Caki2 (cell line): Measurements from ENCODE around the gene EEF2K. TPM values are rescaled to one million over a fixed set of nuclear protein-coding genes. Genes with fewer than 3 reads are reported as not detected.
A peak's percentile ranks its signal among the peaks of the same experiment; 100 is the strongest.
"Not testable (repeated sequence)": the region's sequence is repeated elsewhere in the genome, so short reads cannot be mapped to it uniquely, and the experiment has no call there.

Experiments
- DNase-seq: peaks from one replicate; pipeline ENCODE4 v3.0.0-alpha.2; 2015; ENCODE audit warnings: low read depth
- in situ Hi-C: cut with HindIII; loops from 2 replicates; pipeline ENCODE4 v1.10.0; 2016; ENCODE audit warnings: low sequenced_read_pairs, low pct_unique_long_range_greater_than_20kb, mixed read lengths
- total RNA-seq: library from RNA; depleted of rRNA; stranded (reverse); fragments of >200 nt; shearing (Covaris generic); gene quantifications from 2 replicates; pipeline ENCODE4 v1.2.3, GENCODE V29; 2014; ENCODE audit warnings: low replicate concordance

EEF2K gene
- total RNA-seq, 1 experiment from 2014 or later = 16.2 TPM

DNA sequence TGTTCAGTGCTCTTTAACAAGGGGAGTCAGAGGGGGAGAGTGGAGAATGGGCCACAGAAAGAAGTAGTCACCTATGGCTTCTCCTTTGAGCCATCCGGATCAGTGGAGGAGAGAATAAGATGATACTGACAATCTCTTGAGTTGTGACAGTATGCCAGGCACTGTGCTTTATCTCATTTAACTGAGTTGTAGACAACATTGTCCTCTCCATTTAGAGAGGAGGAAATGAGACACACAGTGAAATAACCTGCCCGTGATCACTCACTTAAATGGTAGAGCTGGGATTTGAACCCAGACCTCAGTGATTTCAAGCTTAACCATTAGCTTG, 17.8 kb upstream of the EEF2K start:
- in situ Hi-C loops = loop anchor here (5.0 kb wide), 1 partner anchor 106 kb away; no protein-coding TSS in a partner anchor
- no peak for DNase-seq

DNA sequence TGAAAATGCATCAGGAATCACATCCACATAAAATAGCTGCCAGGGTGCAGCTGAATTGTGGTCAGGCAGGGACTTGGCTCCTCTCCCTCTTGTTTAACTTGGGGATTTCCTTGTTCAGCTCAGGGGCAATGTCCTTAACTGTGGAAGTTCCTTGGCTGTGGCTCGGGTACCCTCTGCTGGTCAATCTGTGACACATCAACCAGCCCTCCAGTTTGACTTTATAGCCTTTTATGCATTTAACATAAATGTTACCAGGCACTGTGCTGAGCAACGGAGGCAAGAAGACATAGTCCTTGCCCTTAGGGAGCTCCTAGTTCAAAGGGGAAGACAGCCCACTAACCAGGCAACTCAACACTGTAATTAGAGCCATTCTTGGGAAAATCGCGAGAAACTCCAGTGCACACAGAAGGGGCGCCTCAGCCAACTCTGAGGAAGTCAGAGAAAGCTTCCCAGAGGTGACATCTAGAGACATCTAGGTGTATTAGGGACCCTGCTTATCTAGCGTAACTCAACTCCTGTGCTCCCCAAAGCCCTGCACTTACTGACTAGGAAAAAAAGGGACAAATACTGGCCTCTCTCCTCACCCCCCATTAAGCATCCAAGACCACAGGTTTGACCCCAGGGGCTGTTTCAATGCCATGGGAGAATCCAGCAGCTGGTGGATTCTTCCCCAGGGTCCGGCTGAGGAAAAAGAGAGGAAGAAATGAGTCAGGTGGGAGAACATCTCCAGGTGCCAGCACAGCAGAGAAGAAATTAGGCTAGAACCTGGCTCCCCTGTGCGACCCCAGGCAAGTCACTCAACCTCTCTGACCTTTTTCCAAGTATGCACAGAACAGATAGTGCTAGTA, 17.3 kb upstream of the EEF2K start:
- peak; percentile 92 for DNase-seq
- in situ Hi-C loops = loop anchor here (5.0 kb wide), 1 partner anchor 107 kb away; no protein-coding TSS in a partner anchor

DNA sequence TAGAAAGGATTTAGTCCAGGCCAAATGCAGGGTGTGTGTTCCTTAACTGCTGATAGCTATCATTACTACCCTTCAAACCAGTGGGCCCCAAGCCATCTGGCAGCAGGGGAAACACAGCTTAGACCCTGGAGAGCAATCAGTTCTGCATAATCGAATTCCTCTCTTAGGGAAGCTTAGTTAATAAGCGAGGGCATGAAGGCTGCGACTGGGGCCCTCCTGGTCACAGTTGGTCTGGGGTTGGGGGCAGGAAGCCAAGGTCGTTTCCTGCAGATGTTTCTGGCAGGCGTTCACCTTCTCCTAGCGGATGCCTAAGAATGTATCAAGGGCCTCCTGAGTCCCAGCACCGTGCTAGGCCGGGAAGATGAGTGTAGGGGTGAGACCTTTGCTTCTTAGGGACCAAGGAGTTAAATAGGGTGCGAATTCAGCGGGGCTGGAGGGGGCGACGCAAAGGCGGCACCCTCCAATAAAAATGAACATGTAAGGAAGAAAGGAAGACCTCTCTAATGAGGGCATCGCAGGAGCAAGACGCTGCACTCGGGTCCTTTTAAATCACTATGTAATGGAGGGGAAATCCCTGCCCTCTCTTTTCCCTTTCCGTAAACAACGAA, 16.5 kb upstream of the EEF2K start:
- in situ Hi-C loops = loop anchor here (5.0 kb wide), 1 partner anchor 107 kb away; no protein-coding TSS in a partner anchor

DNA sequence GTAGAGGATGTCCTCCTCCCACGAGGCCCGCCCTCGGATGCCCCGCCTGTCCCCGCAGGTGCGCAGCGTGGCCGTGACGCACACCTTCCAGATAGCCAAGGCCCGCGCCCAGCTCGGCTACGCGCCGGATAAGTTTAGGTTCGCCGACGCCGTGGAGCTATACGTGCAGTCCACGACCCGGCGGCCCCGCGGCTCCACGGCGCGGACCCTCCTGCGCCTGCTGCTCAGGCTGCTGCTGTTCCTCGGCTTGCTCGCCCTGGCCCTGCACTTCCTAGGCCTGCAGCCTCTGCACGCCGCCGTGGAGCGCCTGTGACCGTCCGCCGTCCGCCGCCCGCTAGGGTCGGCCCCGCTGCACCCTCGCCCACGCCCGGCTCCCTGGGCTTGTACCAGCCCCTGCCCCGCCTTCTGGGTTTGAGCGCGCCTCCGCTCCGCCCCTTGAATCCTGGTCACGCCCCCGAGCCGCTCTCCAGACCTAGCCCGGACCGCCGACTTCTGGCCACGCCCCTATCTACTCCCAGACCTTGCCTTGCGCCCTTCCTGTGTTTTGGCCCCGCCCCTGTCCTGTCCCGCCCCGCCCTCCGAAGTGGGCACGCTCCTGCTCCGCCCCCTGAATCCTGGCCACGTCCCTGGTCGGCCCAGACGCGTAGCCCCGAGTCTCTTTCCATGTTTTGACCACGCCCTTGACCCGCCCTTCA, 15.8 kb upstream of the EEF2K start:
- in situ Hi-C loops = no loop called here
- peak; percentile 100 for DNase-seq

More for the DNA sequence above, 16.5 kb upstream of the EEF2K start:
- no peak for DNase-seq

DNA sequence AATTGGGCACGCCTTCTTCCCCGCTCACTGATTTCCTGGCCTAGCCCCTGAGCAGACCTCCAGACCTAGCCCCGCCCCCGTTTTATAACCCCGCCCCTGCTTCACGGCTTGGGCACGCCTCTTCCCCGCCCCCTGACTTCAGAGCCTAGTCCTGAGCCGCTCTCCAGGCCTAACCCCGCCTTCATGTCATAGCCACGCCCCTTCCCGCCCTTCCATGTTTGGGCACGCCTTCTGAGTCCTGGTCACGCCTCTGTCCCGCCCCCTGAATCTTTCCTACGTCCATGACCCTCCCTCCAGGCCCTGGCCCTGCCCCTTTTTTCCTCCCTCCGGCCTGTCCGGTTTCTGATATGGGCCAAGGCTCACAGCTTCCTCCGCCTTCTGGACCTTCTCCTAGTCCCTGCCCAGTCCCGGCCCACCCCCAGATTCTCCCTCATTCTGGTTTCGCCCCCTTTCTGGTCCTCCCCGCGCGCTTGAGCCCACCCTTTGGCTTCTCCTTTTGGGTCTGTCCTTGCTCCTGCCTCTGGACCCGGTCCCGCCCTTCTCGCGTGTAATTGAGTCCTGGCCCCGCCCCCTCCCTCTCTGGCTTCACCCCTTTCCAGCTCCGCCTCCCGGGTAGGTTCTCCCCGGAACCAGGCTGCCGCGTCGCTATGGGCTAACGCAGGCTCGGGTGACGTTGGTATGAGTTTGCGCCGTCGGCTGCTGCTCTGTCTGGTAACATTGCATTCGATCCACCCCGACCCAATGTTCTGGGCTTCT, 15.1 kb upstream of the EEF2K start:
- in situ Hi-C loops = no loop called here
- peak; percentile 99 for DNase-seq

DNA sequence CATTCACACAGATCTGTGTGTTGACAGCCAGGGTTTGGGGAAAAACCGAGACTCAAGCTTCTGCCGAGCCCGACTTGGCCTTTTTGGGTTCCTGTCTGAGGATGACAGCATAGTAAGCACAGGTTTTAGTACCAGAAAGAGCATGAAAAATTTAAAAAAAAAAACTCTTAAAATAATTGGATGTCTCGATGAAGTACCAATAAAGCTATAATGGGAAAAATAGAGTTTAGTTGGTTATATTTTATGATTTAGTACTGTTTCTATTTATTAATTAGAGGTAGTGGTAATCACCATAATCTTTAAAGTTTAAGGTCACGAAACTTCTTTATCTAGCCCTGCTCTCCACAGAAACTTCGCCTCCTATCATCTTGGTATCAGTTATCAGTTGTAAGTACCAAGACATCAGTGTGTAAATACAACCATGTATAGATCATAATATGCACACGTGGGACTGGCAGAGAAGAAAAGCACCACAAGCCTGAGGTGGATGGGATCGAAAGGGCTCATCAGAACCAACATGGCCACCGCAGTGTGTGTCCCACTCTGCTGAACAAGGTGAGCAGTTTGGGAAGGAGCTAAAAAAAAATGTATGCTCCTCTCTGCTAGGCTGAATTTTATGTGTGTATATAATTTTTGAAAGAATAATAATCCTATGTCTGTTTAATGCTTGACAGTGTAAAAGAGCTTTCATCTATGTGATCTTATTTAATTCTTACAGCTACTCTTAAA, 14.4 kb upstream of the EEF2K start:
- in situ Hi-C loops = no loop called here
- DNase-seq = no peak

DNA sequence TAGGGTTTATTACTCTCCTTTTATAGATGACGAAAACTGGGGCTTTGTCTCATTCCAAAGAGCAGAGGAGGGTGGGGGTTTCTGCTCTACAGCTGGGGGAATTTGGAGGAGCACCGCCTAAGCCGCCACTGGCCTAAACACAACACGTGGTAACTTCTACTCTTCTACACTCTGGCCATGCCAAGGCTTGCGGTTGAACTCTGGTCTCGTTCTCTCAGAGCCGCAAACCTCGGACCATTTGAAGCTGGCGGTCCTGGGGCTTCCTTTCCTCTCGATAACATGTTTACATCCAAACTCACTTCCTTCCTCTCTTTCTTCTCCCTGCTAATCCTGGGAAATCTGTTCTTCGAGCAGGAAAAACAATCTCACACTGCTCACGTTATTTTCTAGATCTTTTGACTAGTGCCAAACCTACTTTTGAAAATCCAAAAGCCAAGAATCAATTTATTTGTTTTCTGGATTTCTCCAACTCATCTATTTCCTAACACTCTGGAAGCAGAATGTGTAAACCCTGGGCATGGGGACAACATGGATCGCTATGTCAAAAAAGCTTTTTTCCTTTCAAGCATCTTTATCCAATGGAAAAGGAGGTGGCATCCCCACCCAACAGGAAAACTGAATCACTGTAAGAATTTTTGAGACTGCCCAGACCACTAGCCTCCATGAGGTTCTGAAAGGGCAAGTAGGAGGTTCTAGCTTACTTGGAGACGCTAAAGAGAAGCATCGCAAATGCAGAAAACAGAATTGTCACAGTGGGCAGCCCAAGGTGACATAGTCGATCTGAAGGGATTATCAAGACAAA, 13.6 kb upstream of the EEF2K start:
- in situ Hi-C loops = no loop called here
- peak; percentile 36 for DNase-seq

DNA sequence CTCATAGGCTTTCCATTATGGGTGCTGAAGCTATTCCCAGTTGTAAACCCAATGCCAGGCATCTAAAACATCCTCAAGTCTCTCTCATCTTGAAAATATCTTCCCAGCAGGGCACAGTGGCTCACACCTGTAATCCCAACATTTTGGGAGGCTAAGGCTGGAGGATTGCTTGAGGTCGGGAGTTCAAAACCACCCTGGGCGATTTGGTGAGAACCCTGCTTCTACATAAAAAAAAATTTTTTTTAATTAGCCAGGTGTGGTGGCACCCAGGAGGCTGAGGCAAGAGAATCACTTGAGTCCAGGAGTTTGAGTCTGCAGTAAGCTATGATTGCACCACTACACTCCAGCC, 13.0 kb upstream of the EEF2K start:
- in situ Hi-C loops = no loop called here
- DNase-seq = no peak

DNA sequence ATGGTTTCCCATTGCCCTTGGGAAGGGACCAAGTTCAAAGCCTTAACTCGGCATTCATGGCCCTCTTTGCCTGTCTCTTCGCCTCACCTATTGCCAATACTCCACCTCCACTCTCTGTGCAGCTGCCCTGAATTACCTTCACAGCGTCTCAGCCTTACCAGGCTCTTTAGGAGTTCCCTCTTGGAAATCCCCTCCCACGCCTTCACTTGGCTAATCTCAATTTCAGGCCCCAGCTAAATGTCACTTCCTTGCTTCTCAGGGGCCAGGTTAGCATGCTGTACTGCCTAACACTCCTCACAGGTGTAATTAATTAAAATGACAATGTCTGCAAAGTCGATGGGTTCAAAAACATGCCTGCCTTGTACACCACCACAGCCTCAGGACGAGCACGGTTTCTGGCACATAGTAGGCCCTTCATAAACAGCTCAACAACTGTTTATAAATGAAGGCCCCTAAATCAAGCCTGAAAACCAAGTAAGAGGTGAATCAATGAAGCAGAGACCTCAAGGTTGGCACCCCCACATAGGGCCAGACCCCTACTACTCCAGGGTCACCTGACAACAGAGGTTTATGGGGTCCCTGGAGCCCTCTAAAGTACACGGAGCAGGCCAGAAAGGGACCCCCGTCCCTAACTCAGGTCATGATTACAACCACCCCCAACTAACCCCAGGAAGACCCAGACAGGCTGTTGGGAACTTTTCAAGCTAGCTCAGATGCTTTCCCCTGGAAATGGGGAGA, 11.2 kb upstream of the EEF2K start:
- DNase-seq = no peak
- in situ Hi-C loops = no loop called here

DNA sequence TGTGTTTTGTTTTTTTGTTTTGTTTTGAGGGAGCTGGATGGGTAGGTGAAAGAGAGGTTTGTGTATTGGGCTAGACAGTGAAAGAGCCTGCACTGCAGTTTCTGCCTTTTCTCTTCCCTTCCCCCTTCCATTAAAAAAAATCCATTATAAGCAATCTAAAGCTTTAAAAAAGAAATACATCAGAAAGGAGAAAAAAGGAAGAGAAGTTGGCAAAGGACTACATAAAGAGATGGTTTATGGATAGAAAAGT, 10.7 kb upstream of the EEF2K start:
- DNase-seq = no peak
- in situ Hi-C loops = no loop called here

DNA sequence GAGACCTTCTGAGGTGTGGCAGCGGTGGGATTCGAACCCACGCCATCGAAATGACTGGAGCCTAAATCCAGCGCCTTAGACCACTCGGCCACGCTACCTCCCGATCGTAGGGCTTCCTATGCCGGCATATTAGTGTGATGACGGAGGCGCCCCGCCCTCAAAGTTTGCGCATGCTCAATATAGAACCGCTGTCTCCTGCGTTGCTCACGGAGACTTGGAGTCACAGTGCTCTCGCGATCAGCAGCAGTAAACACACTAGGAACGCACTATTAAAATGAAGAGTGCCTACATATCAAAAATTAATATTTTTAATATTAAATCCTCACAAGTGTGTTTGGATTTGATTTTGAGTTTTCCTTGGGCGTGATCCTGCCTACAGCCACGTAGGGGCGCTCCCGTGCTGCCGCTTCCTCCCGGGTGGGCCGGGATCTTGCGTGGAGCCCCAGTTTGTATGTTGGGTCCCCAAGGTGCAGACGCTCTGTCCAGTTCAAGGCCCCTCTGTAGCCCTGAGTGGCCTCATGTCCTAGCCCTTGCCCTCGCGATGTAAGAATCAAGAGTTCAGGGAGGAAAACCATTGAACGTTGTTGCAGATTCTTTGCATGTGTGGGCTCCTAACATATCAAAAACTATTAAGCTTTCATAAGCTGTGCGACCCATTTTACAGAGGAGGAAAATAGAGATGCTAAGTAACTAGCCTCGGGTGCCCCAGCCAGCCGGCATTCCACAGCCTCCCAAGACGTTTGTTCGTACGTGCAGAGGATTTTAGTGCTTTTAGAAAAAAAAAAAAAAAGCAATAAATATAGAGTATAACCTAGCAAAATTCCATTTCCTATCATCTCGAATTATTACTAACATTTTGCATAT, 10.2 kb upstream of the EEF2K start:
- in situ Hi-C loops = no loop called here
- DNase-seq = peak; percentile 89

DNA sequence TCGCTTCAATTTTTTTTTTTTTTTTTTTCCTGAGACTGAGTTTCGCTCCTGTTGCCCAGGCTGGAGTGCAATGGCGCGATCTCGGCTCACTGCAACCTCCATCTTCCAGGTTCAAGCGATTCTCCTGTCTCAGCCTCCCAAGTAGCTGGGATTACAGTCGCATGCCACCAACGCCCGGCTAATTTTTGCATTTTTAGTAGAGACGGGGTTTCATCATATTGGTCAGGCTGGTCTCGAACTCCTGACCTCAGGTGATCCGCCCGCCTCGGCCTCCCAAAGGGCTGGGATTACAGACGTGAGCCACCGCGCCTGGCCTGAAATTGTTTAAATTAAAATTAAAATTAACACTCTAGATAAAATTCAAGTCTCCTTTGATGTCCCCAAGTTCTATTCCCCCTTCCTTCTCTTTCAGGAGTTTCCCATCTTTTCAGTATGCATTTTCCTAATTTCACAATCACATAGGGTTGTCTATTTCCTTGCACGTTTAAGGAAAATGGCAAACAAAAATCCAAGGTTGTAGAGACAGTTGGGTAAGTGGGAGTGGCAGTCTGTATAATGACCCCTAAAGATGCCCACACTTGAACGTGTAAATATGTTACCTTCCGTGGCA, 9.4 kb upstream of the EEF2K start:
- DNase-seq, in situ Hi-C loops: not testable (repeated sequence)

DNA sequence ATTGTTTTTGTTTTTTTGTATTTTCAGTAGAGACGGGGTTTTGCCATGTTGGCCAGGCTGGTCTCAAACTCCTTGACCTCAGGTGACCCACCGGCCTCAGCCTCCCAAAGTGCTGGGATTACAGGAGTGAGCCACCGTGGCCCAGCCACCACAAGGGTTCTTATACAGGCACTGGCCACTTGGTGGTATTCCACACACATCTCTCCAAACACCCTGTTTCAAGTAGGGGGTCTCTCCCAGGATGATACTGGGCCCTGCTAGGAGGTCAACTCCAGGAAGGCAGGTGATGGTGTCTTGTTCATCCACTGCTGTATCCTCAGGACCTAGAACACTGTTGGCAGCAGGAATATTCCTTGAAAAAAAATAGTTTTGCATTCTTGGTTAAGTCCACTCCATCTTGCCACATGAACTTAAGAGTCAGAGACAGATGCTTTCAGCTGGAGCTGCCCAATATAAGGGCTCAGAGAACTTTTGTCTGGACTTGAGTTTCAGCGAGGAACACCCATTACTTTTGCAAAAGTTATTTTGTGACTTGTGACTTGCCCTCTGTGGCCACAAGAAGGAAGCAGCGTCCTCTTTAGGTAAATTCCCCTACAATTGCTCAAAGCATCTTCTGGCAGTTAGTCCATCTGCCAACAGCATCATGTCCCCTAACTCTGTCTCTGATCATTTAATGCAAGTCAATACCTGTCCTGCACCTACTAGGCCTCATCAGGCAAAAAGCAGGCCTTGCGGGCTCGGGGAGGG, 7.4 kb upstream of the EEF2K start:
- in situ Hi-C loops = no loop called here
- DNase-seq = peak; percentile 62

DNA sequence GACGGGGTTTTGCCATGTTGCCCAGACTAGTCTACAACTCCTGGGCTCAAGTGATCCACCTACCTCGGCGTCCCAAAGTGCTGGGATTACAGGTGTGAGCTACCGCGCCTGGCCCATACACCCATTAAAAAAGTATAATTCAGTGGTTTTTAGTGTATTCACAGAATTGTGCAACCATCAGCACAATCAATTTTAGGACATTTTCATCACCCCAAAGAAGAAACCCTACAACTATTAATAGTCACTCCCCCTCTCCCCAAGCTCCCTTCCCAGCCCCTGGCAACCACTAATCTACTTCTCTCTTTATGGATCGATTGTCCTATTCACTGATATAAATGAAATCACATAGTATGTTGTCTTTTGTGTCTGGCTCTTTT, 3.8 kb upstream of the EEF2K start:
- no peak for DNase-seq
- in situ Hi-C loops = no loop called here

DNA sequence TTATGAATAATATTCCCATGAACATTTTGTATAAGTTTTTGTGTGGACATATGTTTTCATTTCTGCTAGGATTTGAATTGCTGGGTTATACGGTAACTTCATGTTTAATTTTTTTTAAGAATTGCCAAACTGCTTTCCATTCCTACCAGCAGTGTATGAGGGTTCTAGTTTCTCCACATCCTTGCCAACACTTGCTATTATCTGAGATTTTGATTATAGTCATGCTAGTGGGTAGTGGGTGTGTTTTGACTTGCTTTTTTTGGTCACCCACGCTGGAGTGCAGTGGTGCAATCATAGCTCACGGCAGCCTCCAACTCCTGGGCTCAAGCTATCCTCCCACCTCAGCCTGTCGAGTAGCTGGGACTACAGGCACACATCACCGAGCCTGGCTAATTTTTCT, 3.0 kb upstream of the EEF2K start:
- no peak for DNase-seq
- in situ Hi-C loops = no loop called here
